ENCODE measurements around the gene TAT.
"Not testable (repeated sequence)": the region's sequence is repeated elsewhere in the genome, so short reads cannot be mapped to it uniquely, and the experiment has no call there.

Gene TAT

GRCh38 chr16:71574702-71575101 lies 2.2 kb downstream of the TAT start:
- Histone ChIP-seq H3K4me2 (ENCODE audit: low read length) (no peak overlapping the region), H3K36me3 (ENCODE audit: insufficient read depth, low read length) (no peaks in the 10 kb centered on the region), H3K4me3 (ENCODE audit: low read length) (no peak overlapping the region), H3K27me3 (ENCODE audit: control insufficient read depth, insufficient read depth, low read length) (peaks cover 35% of the 10 kb centered on the region), H3K9ac (ENCODE audit: low read depth, low read length) (no peak overlapping the region), H3K9me3 (replicated peaks; ENCODE audit: low read length) (no peaks in the 10 kb centered on the region), H3K4me1 (ENCODE audit: control insufficient read depth, insufficient read depth, low read length) (no peaks in the 10 kb centered on the region)

GRCh38 chr16:71573387-71574094 lies 3.4 kb downstream of the TAT start:
- H3K4me3 ChIP-seq (ENCODE audit: low read length): no peak overlapping the region
- H3K9me3 ChIP-seq (replicated peaks; ENCODE audit: low read length): no peaks in the 10 kb centered on the region

GRCh38 chr16:71572497-71573116 lies 4.3 kb downstream of the TAT start:
- no peak overlapping the region for H3K4me3 ChIP-seq (ENCODE audit: low read length)
- no peak overlapping the region for H3K4me2 ChIP-seq (ENCODE audit: low read length)
- H3K9ac ChIP-seq (ENCODE audit: low read depth, low read length): no peak overlapping the region
- peaks cover 41% of the 10 kb centered on the region for H3K27me3 ChIP-seq (ENCODE audit: control insufficient read depth, insufficient read depth, low read length)
- H3K4me1 ChIP-seq (ENCODE audit: control insufficient read depth, insufficient read depth, low read length): no peaks in the 10 kb centered on the region
- no peaks in the 10 kb centered on the region for H3K9me3 ChIP-seq (replicated peaks; ENCODE audit: low read length)
- no peaks in the 10 kb centered on the region for H3K36me3 ChIP-seq (ENCODE audit: insufficient read depth, low read length)

More at GRCh38 chr16:71573387-71574094, 3.4 kb downstream of the TAT start:
- H3K36me3 ChIP-seq (ENCODE audit: insufficient read depth, low read length): no peaks in the 10 kb centered on the region
- H3K4me1 ChIP-seq (ENCODE audit: control insufficient read depth, insufficient read depth, low read length): no peaks in the 10 kb centered on the region
- no peak overlapping the region for H3K9ac ChIP-seq (ENCODE audit: low read depth, low read length)
- peaks cover 35% of the 10 kb centered on the region for H3K27me3 ChIP-seq (ENCODE audit: control insufficient read depth, insufficient read depth, low read length)
- no peak overlapping the region for H3K4me2 ChIP-seq (ENCODE audit: low read length)

- Histone ChIP-seq H3K4me1 (ENCODE audit: control insufficient read depth, insufficient read depth, low read length) (peaks cover 6% of the 10 kb centered on the region), H3K4me3 (ENCODE audit: low read length) (no peak overlapping the region), H3K9ac (ENCODE audit: low read depth, low read length) (no peak overlapping the region), H3K4me2 (ENCODE audit: low read length) (no peak overlapping the region), H3K36me3 (ENCODE audit: insufficient read depth, low read length) (no peaks in the 10 kb centered on the region), H3K27me3 (ENCODE audit: control insufficient read depth, insufficient read depth, low read length) (peaks cover 36% of the 10 kb centered on the region), H3K9me3 (replicated peaks; ENCODE audit: low read length) (no peaks in the 10 kb centered on the region)
These were observed 6.7 kb downstream of the TAT start for GRCh38 chr16:71570144-71570543.

- H3K9me3 ChIP-seq (replicated peaks; ENCODE audit: low read length): no peaks in the 10 kb centered on the region
These were observed 7.3 kb downstream of the TAT start for GRCh38 chr16:71569621-71570020.

GRCh38 chr16:71568551-71568950 lies 8.3 kb downstream of the TAT start:
- H3K27me3 ChIP-seq (ENCODE audit: control insufficient read depth, insufficient read depth, low read length): peaks cover 31% of the 10 kb centered on the region
- H3K36me3 ChIP-seq (ENCODE audit: insufficient read depth, low read length): no peaks in the 10 kb centered on the region
- H3K4me2 ChIP-seq (ENCODE audit: low read length): no peak overlapping the region
- no peaks in the 10 kb centered on the region for H3K9me3 ChIP-seq (replicated peaks; ENCODE audit: low read length)
- peaks cover 9% of the 10 kb centered on the region for H3K4me1 ChIP-seq (ENCODE audit: control insufficient read depth, insufficient read depth, low read length)
- H3K4me3 ChIP-seq (ENCODE audit: low read length): no peak overlapping the region
- no peak overlapping the region for H3K9ac ChIP-seq (ENCODE audit: low read depth, low read length)

More at GRCh38 chr16:71569621-71570020, 7.3 kb downstream of the TAT start:
- no peak overlapping the region for H3K4me2 ChIP-seq (ENCODE audit: low read length)
- H3K4me1 ChIP-seq (ENCODE audit: control insufficient read depth, insufficient read depth, low read length): peaks cover 6% of the 10 kb centered on the region
- no peak overlapping the region for H3K9ac ChIP-seq (ENCODE audit: low read depth, low read length)
- H3K27me3 ChIP-seq (ENCODE audit: control insufficient read depth, insufficient read depth, low read length): peaks cover 32% of the 10 kb centered on the region
- no peak overlapping the region for H3K4me3 ChIP-seq (ENCODE audit: low read length)
- H3K36me3 ChIP-seq (ENCODE audit: insufficient read depth, low read length): no peaks in the 10 kb centered on the region

- H3K36me3 ChIP-seq (ENCODE audit: insufficient read depth, low read length): no peaks in the 10 kb centered on the region
- peaks cover 31% of the 10 kb centered on the region for H3K27me3 ChIP-seq (ENCODE audit: control insufficient read depth, insufficient read depth, low read length)
- no peak overlapping the region for H3K9ac ChIP-seq (ENCODE audit: low read depth, low read length)
- H3K4me3 ChIP-seq (ENCODE audit: low read length): no peak overlapping the region
- no peaks in the 10 kb centered on the region for H3K9me3 ChIP-seq (replicated peaks; ENCODE audit: low read length)
- H3K4me1 ChIP-seq (ENCODE audit: control insufficient read depth, insufficient read depth, low read length): peaks cover 9% of the 10 kb centered on the region
- H3K4me2 ChIP-seq (ENCODE audit: low read length): no peak overlapping the region
These were observed 9.0 kb downstream of the TAT start for GRCh38 chr16:71567931-71568330.

GRCh38 chr16:71565812-71566700 lies 10.8 kb downstream of the TAT start:
- H3K9me3 ChIP-seq (replicated peaks; ENCODE audit: low read length): no peaks in the 10 kb centered on the region
- no peaks in the 10 kb centered on the region for H3K36me3 ChIP-seq (ENCODE audit: insufficient read depth, low read length)
- peak overlapping the region; percentile 72 for H3K4me3 ChIP-seq (ENCODE audit: low read length)
- H3K4me1 ChIP-seq (ENCODE audit: control insufficient read depth, insufficient read depth, low read length): peaks cover 9% of the 10 kb centered on the region
- no peak overlapping the region for H3K9ac ChIP-seq (ENCODE audit: low read depth, low read length)
- peaks cover 20% of the 10 kb centered on the region for H3K27me3 ChIP-seq (ENCODE audit: control insufficient read depth, insufficient read depth, low read length)
- peak overlapping the region; percentile 84 for H3K4me2 ChIP-seq (ENCODE audit: low read length)

- H3K4me1 ChIP-seq (ENCODE audit: control insufficient read depth, insufficient read depth, low read length): peaks cover 9% of the 10 kb centered on the region
- no peaks in the 10 kb centered on the region for H3K9me3 ChIP-seq (replicated peaks; ENCODE audit: low read length)
- peak overlapping the region; percentile 72 for H3K4me3 ChIP-seq (ENCODE audit: low read length)
- H3K36me3 ChIP-seq (ENCODE audit: insufficient read depth, low read length): no peaks in the 10 kb centered on the region
- peaks cover 17% of the 10 kb centered on the region for H3K27me3 ChIP-seq (ENCODE audit: control insufficient read depth, insufficient read depth, low read length)
- peak overlapping the region; percentile 72 for H3K9ac ChIP-seq (ENCODE audit: low read depth, low read length)
- peak overlapping the region; percentile 84 for H3K4me2 ChIP-seq (ENCODE audit: low read length)
These were observed 12.4 kb downstream of the TAT start for GRCh38 chr16:71564335-71564967.

- Histone ChIP-seq H3K9me3 (replicated peaks; ENCODE audit: low read length) (no peaks in the 10 kb centered on the region), H3K9ac (ENCODE audit: low read depth, low read length) (no peak overlapping the region), H3K4me2 (ENCODE audit: low read length) (no peak overlapping the region), H3K36me3 (ENCODE audit: insufficient read depth, low read length) (no peaks in the 10 kb centered on the region), H3K27me3 (ENCODE audit: control insufficient read depth, insufficient read depth, low read length) (peaks cover 16% of the 10 kb centered on the region), H3K4me3 (ENCODE audit: low read length) (no peak overlapping the region), H3K4me1 (ENCODE audit: control insufficient read depth, insufficient read depth, low read length) (peaks cover 9% of the 10 kb centered on the region)
These were observed 14.3 kb downstream of the TAT start for GRCh38 chr16:71562552-71562951.

GRCh38 chr16:71561886-71562285 lies 15.0 kb downstream of the TAT start:
- not testable (repeated sequence) for H3K4me3 ChIP-seq (ENCODE audit: low read length); H3K9me3 ChIP-seq (replicated peaks; ENCODE audit: low read length); H3K36me3 ChIP-seq (ENCODE audit: insufficient read depth, low read length)

More at GRCh38 chr16:71561886-71562285, 15.0 kb downstream of the TAT start:
- H3K27me3 ChIP-seq (ENCODE audit: control insufficient read depth, insufficient read depth, low read length): peaks cover 15% of the 10 kb centered on the region
- H3K4me1 ChIP-seq (ENCODE audit: control insufficient read depth, insufficient read depth, low read length); H3K9ac ChIP-seq (ENCODE audit: low read depth, low read length); H3K4me2 ChIP-seq (ENCODE audit: low read length): not testable (repeated sequence)

Measured in skeletal muscle satellite cell (primary cell).